ENCODE measurements around the gene IMMP2L. TPM values are rescaled to one million over a fixed set of nuclear protein-coding genes. Genes with fewer than 3 reads are reported as not detected.

Gene IMMP2L
- total RNA-seq, 1 experiment from 2014 or later, result 12.8 TPM

DNA sequence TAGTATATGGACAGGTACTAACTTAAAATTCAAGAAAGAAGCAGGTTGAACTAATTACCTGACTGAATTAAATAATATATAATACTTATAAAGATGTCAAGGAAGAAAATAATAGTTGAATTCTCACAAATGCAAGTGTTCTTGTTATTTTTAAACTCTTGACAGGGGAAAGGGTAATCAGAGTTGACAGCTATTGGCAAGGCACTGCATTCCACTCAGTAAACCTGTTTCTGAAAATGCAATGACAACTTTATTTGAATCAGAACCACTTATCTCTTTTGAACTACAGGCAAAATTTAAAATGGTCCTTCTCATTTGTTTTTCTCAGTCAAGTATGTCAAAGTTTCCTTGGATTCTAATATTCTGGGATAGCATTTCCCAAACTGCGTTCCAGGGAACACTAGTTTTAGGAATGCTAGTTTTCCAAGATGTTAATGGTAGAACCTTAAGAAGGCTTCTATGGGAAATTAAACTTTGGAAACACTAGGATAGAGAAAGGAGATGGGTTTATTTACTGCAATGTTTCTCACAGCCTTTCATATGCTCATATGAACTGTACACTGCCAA lies 575.1 kb downstream of the IMMP2L start:
- Histone ChIP-seq H3K27ac (no peak overlapping the region), H3K27me3 (no peaks in the 10 kb centered on the region), H3K9me3 (replicated peaks) (no peaks in the 10 kb centered on the region), H3K4me3 (no peak overlapping the region), H3K36me3 (no peaks in the 10 kb centered on the region), H3K4me1 (no peaks in the 10 kb centered on the region)
- DNase-seq, result no peak

DNA sequence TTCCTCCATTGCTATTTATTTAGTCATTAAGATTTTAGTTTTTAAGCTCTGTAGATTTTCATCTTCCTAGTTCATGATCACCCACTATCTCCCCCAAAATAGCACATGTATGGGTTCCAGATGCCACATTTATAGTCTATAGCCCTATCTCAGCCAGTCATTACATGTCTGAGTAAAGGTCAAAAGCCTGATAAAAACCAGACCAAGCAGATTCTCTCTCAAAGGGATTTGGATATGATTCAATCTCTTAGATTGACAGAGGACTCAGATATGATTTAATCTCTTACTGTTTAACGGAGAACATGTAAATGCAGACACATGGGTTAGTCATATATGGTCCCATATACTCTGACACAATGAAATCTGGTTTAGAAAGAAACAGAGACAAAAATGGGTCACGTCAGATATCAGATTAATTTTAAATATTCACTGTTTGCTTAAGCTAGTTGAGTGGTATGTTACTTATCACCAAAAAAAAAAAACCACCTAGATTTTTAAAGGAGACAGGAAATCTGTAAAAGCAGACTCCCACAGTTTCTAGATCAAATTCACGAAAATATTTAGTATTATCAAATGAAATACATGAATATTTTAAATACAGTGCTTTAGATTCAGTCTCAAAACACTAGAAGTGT lies 578.4 kb downstream of the IMMP2L start:
- Histone ChIP-seq H3K4me3 (no peak overlapping the region), H3K27me3 (no peaks in the 10 kb centered on the region), H3K36me3 (no peaks in the 10 kb centered on the region), H3K27ac (no peak overlapping the region), H3K9me3 (replicated peaks) (no peaks in the 10 kb centered on the region), H3K4me1 (no peaks in the 10 kb centered on the region)
- DNase-seq, result no peak

DNA sequence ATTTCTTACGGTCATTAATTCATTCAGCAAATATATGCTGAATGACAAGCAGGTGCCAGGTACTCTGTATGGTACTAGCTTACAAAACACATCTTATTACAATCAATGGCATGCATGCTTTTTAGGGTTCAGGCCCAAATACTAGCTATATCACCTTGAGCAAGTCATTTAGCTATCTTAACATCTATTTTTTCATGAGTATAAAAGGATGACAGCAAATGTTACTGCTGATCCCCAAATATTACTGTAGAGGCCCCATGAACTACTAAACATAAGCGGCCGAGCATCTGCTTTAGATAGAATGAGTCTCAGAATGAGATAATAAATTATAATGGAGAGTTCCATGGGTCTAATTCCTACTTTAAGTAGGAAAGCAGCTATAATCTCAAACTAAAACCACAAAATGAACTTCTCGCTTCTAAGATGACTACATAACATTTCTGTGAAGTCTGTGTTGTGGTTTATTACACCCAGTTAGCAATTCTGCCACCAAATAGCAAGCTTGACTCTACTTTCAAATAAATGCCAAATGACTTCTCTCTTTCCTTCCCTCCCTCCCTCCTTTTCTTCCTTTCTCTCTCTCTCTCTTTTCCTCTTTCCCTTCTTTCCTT lies 585.1 kb downstream of the IMMP2L start:
- no peaks in the 10 kb centered on the region for H3K27me3 ChIP-seq
- no peaks in the 10 kb centered on the region for H3K36me3 ChIP-seq
- no peak overlapping the region for H3K4me3 ChIP-seq
- H3K27ac ChIP-seq, result no peak overlapping the region
- H3K9me3 ChIP-seq (replicated peaks), result no peaks in the 10 kb centered on the region
- peaks cover 12% of the 10 kb centered on the region for H3K4me1 ChIP-seq
- DNase-seq, result no peak

DNA sequence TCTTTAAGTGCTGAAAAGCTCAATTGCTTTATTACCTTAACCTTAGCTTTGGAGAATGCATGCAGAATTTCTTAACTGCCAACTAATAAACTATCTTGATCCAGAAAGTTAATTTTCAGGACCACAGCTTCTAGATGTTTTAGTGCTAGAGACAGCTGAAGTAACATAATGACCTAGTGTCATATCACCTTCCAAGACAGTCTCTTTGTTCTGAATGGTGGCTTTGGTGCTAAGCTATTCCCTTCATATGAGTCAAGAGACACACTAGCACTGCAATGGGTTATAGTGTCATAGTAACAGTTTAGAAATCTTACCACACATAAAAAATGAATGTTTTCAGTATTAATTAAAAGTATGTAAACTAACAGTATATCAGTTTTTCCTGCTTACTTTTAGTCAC lies 586.8 kb downstream of the IMMP2L start:
- DNase-seq, result peak; percentile 6 to 71
- H3K27me3 ChIP-seq, result no peaks in the 10 kb centered on the region
- peaks cover 12% of the 10 kb centered on the region for H3K4me1 ChIP-seq
- no peaks in the 10 kb centered on the region for H3K9me3 ChIP-seq (replicated peaks)
- no peaks in the 10 kb centered on the region for H3K36me3 ChIP-seq
- no peak overlapping the region for H3K4me3 ChIP-seq
- peak overlapping the region; percentile 17; the same call in 1 of the 2 replicates for H3K27ac ChIP-seq

DNA sequence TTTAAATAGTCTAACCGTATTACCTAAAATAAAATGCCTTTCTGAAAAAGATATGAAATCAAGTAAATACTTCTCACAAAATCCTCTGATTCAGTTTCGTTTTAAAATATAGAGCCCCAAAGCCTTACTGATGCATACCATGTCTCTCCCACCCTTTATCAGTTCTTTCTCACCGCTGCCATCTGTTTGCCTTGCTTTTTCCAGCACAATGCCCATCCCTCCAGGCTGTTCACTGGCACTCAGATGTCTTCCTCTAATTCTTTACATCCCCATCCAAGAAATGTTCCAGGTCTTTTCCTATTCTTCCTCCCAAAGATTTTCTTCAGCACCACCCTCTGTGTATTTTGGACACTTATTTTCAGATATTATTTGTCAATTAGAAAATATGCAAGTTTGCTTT lies 587.9 kb downstream of the IMMP2L start:
- DNase-seq, result no peak
- Histone ChIP-seq H3K36me3 (no peaks in the 10 kb centered on the region), H3K9me3 (replicated peaks) (no peaks in the 10 kb centered on the region), H3K27ac (no peak overlapping the region), H3K4me3 (no peak overlapping the region), H3K4me1 (peaks cover 12% of the 10 kb centered on the region), H3K27me3 (no peaks in the 10 kb centered on the region)

DNA sequence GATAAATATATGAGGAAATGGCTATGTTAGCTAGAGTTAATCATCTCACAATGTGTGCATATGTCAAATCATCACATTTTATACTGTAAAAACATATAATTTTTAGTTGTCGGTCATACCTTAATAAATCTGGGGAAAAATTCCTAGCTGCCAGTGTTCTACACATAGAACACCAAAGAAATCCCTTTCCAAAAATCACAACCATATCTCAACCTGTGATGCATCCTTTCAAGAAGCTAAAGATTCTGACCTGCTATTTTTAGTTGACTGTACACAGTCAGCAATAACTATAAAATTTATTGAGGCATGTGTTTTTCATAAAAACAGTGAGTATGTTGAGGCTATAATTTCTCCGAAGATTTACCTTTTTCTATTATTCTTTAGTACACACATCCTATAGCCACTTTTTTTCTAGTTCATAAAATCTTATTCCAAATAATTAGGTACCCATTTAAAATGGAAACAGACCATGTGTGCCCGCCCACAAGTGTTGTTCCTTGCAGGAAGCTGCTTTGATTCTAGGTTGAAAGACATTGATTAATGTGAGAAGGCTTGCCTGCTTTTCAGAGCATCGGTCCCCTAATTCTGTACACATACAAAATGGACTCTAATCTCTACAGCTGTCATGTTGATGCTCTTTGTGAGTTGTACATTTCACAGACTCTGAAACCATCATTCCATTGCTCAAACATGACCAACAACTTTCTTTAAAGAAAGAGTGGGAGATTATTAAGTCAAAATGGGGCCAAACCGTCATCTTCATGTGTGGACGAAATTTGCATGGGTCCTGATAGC lies 588.9 kb downstream of the IMMP2L start:
- no peak overlapping the region for H3K27ac ChIP-seq
- no peak overlapping the region for H3K4me3 ChIP-seq
- H3K9me3 ChIP-seq (replicated peaks), result no peaks in the 10 kb centered on the region

DNA sequence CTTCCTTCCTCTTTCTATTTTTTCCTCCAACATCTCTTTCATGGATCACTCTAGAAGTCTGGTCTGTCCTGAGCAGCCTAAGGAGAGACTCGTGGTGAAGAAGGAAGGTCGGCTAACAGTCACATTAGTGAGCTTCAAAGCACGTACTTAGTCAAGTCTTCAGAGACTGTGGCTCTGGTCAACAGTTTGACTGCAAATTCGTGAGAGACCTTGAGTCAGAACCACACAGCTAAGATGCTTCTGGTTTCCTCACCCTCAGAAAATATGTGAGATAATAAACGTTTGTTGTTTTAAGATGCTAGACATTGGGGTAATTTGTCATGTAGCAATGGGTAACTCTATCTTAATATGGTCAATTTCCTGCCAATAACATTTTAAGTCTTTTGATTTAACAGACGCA lies 597.5 kb downstream of the IMMP2L start:
- Histone ChIP-seq H3K27me3 (no peaks in the 10 kb centered on the region), H3K9me3 (replicated peaks) (no peaks in the 10 kb centered on the region), H3K36me3 (no peaks in the 10 kb centered on the region), H3K27ac (no peak overlapping the region), H3K4me1 (no peaks in the 10 kb centered on the region), H3K4me3 (no peak overlapping the region)
- no peak for DNase-seq

More for the DNA sequence above, 588.9 kb downstream of the IMMP2L start:
- H3K36me3 ChIP-seq, result no peaks in the 10 kb centered on the region
- peaks cover 12% of the 10 kb centered on the region for H3K4me1 ChIP-seq
- H3K27me3 ChIP-seq, result no peaks in the 10 kb centered on the region
- no peak for DNase-seq

DNA sequence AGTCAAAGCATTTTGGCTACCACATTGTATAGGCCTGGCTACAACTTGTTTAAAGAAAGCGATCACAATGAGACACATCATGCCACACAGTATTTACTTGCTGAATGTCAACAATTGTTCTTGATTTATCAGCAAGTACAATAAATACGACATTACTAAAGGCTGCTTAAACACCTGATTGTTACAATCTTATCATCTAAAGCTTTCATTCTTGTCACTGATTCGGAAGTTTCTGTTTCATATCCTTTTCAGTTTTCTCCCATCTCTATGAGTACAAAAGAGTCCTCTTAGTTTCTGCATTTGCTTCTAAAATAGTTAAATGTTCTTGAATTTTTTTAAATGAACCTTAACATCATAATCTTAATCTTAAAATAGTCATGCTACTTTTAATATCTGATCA lies 599.5 kb downstream of the IMMP2L start:
- DNase-seq, result no peak
- Histone ChIP-seq H3K27me3 (no peaks in the 10 kb centered on the region), H3K9me3 (replicated peaks) (no peaks in the 10 kb centered on the region), H3K27ac (no peak overlapping the region), H3K4me1 (no peaks in the 10 kb centered on the region), H3K4me3 (no peak overlapping the region), H3K36me3 (no peaks in the 10 kb centered on the region)

DNA sequence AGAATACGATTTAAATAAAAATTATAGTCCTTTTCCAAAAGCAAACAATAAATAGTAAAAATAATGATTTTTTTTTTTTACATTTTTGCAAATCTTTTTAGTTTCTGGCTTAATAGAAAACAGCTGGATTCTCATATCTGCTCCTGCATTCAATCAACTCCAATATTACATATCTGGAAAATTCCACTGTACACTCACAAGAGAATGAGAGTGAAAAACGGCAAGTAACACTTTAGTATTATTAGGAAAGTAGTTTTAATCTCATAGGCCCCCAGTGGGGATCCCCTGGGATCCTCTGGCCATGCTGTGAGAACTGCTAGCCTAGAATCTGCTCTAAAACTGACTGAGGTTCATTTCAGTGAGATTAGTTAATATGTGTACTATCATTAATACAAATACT lies 599.9 kb downstream of the IMMP2L start:
- no peak overlapping the region for H3K27ac ChIP-seq
- H3K27me3 ChIP-seq, result no peaks in the 10 kb centered on the region
- H3K9me3 ChIP-seq (replicated peaks), result no peaks in the 10 kb centered on the region
- H3K36me3 ChIP-seq, result no peaks in the 10 kb centered on the region
- no peak for DNase-seq
- no peak overlapping the region for H3K4me3 ChIP-seq
- no peaks in the 10 kb centered on the region for H3K4me1 ChIP-seq

DNA sequence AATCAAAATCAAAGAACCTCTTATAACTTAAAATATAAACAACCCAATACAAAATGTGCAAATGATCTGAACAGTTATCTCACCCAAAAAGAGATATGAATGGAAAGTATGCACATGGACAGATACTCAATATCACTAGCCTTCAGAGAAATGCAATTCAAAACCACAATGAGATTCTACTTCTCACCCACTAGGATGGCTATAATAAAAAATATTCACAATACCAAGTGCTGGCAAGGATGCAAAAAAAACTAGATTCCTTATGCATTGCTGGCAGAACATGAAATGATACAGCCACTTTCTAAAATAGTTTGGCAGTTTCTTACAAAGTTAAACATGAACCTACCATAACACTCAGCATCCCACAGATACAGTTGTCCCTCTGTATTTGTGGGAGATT lies 601.5 kb downstream of the IMMP2L start:
- Histone ChIP-seq H3K27ac (no peak overlapping the region), H3K27me3 (no peaks in the 10 kb centered on the region), H3K4me1 (no peaks in the 10 kb centered on the region), H3K36me3 (no peaks in the 10 kb centered on the region), H3K4me3 (no peak overlapping the region), H3K9me3 (replicated peaks) (no peaks in the 10 kb centered on the region)
- DNase-seq, result no peak

DNA sequence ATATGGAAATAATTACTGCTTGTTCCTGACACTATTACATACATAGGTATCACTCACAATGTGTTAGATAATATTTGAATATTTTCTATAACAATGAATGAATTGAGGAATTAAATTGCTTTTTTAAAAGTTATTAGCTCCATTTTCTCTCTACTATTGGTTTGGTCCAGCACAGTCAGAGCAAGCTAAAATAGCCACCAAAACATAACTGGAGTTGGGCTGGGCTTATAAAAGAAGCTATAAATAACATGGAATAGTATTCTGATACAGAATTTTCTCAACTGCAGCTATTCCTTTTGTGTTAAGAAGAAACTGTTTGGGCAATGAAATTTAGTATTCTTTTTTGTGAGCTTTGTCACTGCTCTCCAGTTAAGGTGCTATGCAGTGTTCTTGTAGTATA lies 614.0 kb downstream of the IMMP2L start:
- no peak overlapping the region for H3K27ac ChIP-seq
- H3K4me1 ChIP-seq, result no peaks in the 10 kb centered on the region
- H3K9me3 ChIP-seq (replicated peaks), result no peaks in the 10 kb centered on the region
- no peaks in the 10 kb centered on the region for H3K27me3 ChIP-seq
- no peak overlapping the region for H3K4me3 ChIP-seq
- DNase-seq, result no peak
- no peaks in the 10 kb centered on the region for H3K36me3 ChIP-seq

DNA sequence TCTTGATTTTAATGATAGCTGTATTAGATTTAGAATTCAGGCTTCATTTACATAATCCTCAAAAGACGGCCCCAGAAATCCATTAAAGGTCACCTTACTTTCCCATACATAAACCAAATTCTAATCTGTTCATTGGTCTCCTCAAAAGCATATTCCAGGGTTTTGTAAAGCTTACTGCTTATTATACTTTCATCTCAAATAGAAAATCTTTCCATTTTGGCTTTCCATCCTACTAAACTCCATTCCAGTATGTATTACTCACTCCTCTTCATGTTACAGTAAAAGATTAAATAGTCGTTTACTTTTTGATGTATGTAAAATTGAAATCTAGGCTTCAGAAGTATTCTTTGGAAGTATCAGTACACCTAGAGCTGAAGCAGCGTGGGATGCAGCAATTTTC lies 614.9 kb downstream of the IMMP2L start:
- H3K27me3 ChIP-seq, result no peaks in the 10 kb centered on the region
- DNase-seq, result no peak
- no peak overlapping the region for H3K27ac ChIP-seq
- no peaks in the 10 kb centered on the region for H3K4me1 ChIP-seq
- no peaks in the 10 kb centered on the region for H3K9me3 ChIP-seq (replicated peaks)
- H3K36me3 ChIP-seq, result no peaks in the 10 kb centered on the region
- no peak overlapping the region for H3K4me3 ChIP-seq

DNA sequence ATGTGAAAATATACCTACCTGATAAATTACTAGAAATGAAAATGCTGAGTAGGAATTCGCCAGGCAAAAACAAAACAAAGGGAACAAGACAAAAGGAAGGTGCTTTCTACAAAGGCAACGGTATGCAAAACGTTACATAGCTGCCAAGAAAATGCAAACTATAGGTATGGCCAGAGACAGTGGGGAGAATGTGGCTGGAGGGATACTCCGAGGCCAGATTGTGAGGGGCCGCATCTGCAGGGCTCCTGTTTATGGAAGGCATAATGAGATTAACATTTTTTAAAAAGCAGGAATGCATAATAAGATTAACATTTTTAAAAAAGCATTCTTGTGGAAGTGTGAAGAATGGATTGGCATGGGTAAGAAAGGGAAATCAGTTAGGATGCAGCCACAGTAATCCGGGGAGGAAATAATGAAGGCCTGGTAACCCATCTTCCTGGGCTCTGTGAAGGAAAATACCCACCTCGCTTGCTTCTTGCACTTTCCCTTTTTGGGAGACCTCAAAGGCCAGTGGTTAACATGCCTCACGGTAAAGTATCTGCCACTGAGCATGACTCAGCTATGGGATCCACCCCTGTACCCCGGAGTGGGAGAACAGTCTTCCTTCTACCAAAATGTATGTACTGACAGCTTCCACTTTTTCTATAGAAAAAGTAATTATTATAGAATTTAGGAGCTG lies 617.2 kb downstream of the IMMP2L start:
- Histone ChIP-seq H3K27me3 (no peaks in the 10 kb centered on the region), H3K4me1 (no peaks in the 10 kb centered on the region), H3K4me3 (no peak overlapping the region), H3K36me3 (no peaks in the 10 kb centered on the region), H3K27ac (no peak overlapping the region), H3K9me3 (replicated peaks) (no peaks in the 10 kb centered on the region)
- DNase-seq, result peak in 1 of 2 experiments; percentile 3

DNA sequence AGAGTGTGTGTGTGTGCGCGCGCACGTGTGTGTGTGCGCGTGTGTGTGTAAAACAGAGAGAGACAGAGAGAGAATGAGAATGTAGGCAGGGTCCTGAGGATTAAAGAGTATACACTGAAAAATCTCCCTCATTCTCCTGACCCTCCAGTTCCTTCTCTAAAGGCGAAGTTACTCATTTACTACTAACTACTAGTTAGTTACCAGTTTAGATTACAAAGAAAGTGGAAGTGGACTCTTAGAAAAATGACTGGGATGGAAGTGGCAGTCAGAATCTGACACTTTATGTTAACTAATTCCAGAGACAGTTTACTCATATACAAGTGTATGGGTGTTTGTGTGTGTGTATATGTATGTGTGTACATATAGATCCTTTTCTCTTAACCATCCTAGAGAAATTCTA lies 617.8 kb downstream of the IMMP2L start:
- H3K27me3 ChIP-seq, result no peaks in the 10 kb centered on the region
- no peak overlapping the region for H3K4me3 ChIP-seq
- H3K4me1 ChIP-seq, result no peaks in the 10 kb centered on the region
- no peak for DNase-seq
- no peak overlapping the region for H3K27ac ChIP-seq
- no peaks in the 10 kb centered on the region for H3K36me3 ChIP-seq
- H3K9me3 ChIP-seq (replicated peaks), result no peaks in the 10 kb centered on the region

All from SJCRH30 (cell line).